GM12891 (cell line): Measurements from ENCODE around the gene RAB6B.

Source experiments
- POLR2AphosphoS5 ChIP-seq: IDR thresholded peaks from 2 replicates; pipeline ENCODE4 v1.6.1; 2011; ENCODE audit warnings: low read depth, low read length, control low read depth
- SPI1 ChIP-seq: IDR thresholded peaks from 2 replicates; pipeline ENCODE4 v1.6.1; 2011; ENCODE audit warnings: low read depth, low read length, control low read depth
- TAF1 ChIP-seq: IDR thresholded peaks from 2 replicates; pipeline ENCODE4 v1.6.1; 2011; ENCODE audit warnings: low read depth, low read length, control low read depth

DNA sequence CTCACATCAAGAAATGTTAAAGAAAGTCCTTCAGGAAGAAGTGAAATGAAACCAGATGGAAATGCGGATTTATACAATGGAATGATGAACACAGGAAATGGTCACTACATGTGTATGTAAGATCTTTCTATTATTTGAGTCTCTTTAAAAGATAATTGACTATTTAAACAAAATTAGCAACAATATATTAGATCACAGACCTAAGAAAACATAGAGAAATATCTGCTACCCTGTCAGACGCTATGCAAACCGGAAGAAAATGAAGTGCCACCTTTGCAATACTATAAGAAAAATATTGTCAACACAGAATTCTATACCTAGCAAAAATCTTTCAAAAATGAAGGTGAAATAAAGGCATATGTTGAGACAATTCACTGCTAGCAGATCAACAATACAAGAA, 17.2 kb downstream of the RAB6B start:
- TF ChIP-seq TAF1 (no peak), POLR2AphosphoS5 (no peak), SPI1 (no peak)
